Spinal cord (tissue), 10 donors: ENCODE measurements around the gene MSANTD3. TPM values are rescaled to one million over a fixed set of nuclear protein-coding genes. Genes with fewer than 3 reads are reported as not detected.

Source experiments
- DNase-seq, 6 donors: peaks; one replicate each; pipeline versions ENCODE4 v3.0.0 to v3.0.0-alpha.2; 2013 to 2015; ENCODE audit warnings: low spot score in 6 of 6, low read depth in 4 of 6
- H3K27ac ChIP-seq: one replicate; pipeline ENCODE4 v1.5.1; 2013; ENCODE audit warnings: low read depth, low read length, control low read depth
- H3K27me3 ChIP-seq: one replicate; pipeline ENCODE4 v1.6.1; 2013; ENCODE audit warnings: low read length; ENCODE audit not compliant: control insufficient read depth, insufficient read depth
- H3K36me3 ChIP-seq: one replicate; pipeline ENCODE4 v1.6.1; 2013; ENCODE audit warnings: low read length; ENCODE audit not compliant: control insufficient read depth, insufficient read depth
- H3K4me1 ChIP-seq: one replicate; pipeline ENCODE4 v1.6.1; 2013; ENCODE audit warnings: low read length; ENCODE audit not compliant: control insufficient read depth, insufficient read depth
- H3K4me3 ChIP-seq: one replicate; pipeline ENCODE4 v1.5.1; 2013; ENCODE audit warnings: low read depth, low read length, control low read depth
- H3K9me3 ChIP-seq: one replicate; pipeline ENCODE4 v1.6.1; 2013; ENCODE audit warnings: low read length; ENCODE audit not compliant: control insufficient read depth, insufficient read depth
- WGBS: methylation state at CpG from one replicate; pipeline ENCODE4 v1.1.5; 2013; ENCODE audit warnings: missing lambda C conversion rate; ENCODE audit not compliant: insufficient coverage; 5-methylcytosine and 5-hydroxymethylcytosine counted together
- polyA plus RNA-seq, 2 donors: library from polyadenylated mRNA; unstranded; fragments of 120-200 nt; gene quantifications; one replicate each; pipeline ENCODE4 v1.2.1, GENCODE V29; 2013; ENCODE audit not compliant: insufficient read length in 2 of 2
- total RNA-seq, 2 donors: library from RNA; depleted of rRNA in 1 of 2; stranded (reverse); fragments of 120-200 nt in 1 of 2; fragments of >200 nt in 1 of 2; gene quantifications; one replicate each; pipeline versions ENCODE4 v1.2.3 to v1.2.4, GENCODE V29; 2013 to 2014
- donor health status: healthy.

Gene MSANTD3
- total and polyA plus RNA-seq, 4 donors = 22.2 to 32.9 (median 31.5) TPM

DNA sequence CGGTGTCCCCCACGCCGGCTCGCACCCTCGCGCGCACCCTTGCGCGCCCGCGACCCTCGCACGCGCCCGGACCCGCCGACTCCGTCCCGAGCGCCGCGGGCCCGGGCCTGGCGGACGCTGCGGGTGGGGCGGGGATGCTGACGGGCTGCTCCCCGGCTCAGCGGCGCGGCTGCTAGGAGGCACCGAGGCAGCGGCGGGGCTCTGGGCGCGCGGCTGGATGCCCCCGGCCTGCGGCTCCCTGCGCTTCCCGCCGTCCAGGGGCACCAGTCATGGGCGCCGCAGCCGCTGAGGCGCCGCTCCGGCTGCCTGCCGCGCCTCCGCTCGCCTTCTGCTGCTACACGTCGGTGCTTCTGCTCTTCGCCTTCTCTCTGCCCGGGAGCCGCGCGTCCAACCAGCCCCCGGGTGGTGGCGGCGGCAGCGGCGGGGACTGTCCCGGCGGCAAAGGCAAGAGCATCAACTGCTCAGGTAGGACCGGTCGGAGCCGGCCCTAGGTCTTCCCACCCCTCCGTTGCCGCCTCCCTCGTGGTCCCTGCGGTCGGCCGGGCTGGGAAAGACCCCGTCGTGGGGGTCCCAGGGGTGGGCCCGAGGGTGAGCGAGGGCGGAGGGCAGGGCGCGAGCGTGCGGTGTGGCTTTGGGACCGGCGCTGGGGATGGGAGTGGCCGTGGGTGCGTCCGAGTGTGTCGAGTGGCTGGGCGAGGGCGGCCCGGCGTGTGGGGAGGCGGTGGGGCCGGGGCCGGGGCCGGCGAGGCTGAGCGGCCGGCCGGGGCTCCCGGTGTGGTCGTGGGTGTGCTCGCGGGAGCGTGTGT, 46.5 kb downstream of the MSANTD3 start:
- Histone ChIP-seq H3K4me1 (peaks cover 10% of the 10 kb centered on the region), H3K27ac (no peak overlapping the region), H3K36me3 (no peaks in the 10 kb centered on the region), H3K9me3 (no peaks in the 10 kb centered on the region), H3K27me3 (no peaks in the 10 kb centered on the region), H3K4me3 (peak overlapping the region; percentile 67)
- DNase-seq = peak in 1 of 6 donors; percentile 56
- WGBS = 0% methylated on average over 107 of the region's 108 CpGs

- no peak overlapping the region for H3K27ac ChIP-seq
- H3K4me3 ChIP-seq = peak overlapping the region; percentile 67
- H3K36me3 ChIP-seq = no peaks in the 10 kb centered on the region
- H3K4me1 ChIP-seq = peaks cover 10% of the 10 kb centered on the region
- peak in 4 of 6 donors; percentile 13 to 77 (median 46) for DNase-seq
- WGBS = 3% methylated on average over 22 of the region's 26 CpGs
- no peaks in the 10 kb centered on the region for H3K27me3 ChIP-seq
- H3K9me3 ChIP-seq = no peaks in the 10 kb centered on the region
These were observed 47.4 kb downstream of the MSANTD3 start for GRCh38 chr9:100474082-100474923.

DNA sequence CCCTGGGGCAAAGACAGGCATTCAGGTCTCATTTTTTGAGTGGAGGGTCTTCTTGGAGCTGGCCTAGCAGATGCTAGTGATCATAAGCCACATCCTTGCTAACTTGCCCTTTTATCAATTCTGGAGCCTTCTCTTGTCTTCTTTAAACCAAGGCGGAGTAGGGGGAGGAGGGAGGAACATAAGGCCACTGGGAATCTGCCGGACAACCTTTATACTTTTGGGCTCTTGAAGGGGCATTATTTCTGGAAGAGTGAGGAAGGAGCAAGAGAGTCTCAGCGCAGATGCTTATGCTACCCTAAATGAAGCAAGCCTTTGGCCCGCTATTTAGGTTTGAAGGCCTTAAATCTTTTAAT, 48.0 kb downstream of the MSANTD3 start:
- Histone ChIP-seq H3K4me3 (peak overlapping the region; percentile 67), H3K9me3 (no peaks in the 10 kb centered on the region), H3K27me3 (no peaks in the 10 kb centered on the region), H3K27ac (no peak overlapping the region), H3K4me1 (peaks cover 10% of the 10 kb centered on the region), H3K36me3 (no peaks in the 10 kb centered on the region)
- DNase-seq = no peak
- WGBS = 63% methylated on average over 2 of the region's 4 CpGs

DNA sequence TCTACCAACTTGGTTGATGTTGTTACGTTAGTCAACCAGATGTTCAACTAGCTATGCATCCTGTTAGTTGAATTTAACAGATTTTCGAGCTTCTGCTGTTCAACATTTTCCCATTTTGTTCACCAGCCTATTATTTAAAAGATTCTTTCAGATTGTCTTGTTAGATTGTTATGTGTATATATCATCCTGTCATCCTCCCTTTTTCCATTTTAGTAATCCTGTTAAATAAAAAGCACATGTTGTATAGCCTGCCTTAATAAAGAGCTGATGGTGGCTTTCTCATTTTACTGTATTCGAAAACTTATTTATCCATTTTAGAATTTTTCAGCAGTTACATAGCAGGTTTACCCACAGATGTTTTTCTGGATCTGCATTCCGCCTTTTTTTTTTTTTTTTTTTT, 50.3 kb downstream of the MSANTD3 start:
- no peaks in the 10 kb centered on the region for H3K9me3 ChIP-seq
- peaks cover 10% of the 10 kb centered on the region for H3K4me1 ChIP-seq
- no CpG with 5 or more reads among the region's 4 CpGs for WGBS
- H3K27ac ChIP-seq = no peak overlapping the region
- H3K36me3 ChIP-seq = no peaks in the 10 kb centered on the region
- H3K27me3 ChIP-seq = no peaks in the 10 kb centered on the region
- H3K4me3 ChIP-seq = no peak overlapping the region
- DNase-seq = no peak

DNA sequence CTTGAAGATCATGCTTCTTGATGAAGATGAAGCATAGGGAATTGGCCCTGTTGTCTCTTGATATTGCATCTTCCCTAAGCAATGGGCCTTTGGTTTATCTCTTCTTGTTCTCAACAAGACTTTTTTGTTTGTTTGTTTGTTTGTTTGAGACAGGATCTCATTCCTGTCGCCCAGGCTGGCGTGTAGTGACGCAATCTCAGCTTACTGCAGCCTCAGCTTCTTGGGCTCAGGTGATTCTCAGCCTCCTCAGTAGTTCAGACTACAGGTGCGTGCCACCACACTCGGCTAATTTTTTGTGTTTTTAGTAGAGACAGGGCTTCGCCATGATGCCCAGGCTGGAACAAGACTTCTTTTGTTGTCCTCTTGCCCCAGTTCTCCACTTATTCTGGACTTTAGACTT, 51.2 kb downstream of the MSANTD3 start:
- WGBS = 98% methylated on average over 5 of the region's 6 CpGs
- peaks cover 10% of the 10 kb centered on the region for H3K4me1 ChIP-seq
- H3K27me3 ChIP-seq = no peaks in the 10 kb centered on the region
- H3K27ac ChIP-seq = no peak overlapping the region
- no peak for DNase-seq
- H3K9me3 ChIP-seq = no peaks in the 10 kb centered on the region
- H3K4me3 ChIP-seq = no peak overlapping the region
- no peaks in the 10 kb centered on the region for H3K36me3 ChIP-seq

DNA sequence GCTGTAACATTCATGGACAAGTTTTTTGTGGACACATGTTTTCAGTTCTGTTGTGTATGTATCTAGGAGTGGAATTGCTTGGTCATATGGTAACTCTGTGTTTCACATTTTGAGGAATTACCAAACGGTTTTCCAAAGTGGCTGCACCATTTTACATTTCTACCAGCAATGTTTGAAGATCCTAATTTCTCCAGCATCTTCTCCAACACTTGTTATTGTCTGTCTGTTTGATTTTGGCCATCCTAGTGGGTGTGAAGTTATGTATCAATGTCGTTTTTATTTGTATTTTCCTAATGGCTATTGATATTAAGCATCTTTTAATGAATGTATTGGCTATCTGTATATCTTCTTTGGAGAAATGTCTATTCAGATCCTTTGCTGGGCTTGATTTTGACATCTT, 52.9 kb downstream of the MSANTD3 start:
- WGBS = no CpG with 5 or more reads among the region's 2 CpGs
- no peak overlapping the region for H3K27ac ChIP-seq
- H3K4me1 ChIP-seq = peaks cover under 1% of the 10 kb centered on the region

GRCh38 chr9:100485196-100485595, 58.3 kb downstream of the MSANTD3 start:
- H3K4me1 ChIP-seq = no peaks in the 10 kb centered on the region
- H3K27ac ChIP-seq = no peak overlapping the region

More for the DNA sequence above, 52.9 kb downstream of the MSANTD3 start:
- Histone ChIP-seq H3K9me3 (no peaks in the 10 kb centered on the region), H3K36me3 (no peaks in the 10 kb centered on the region), H3K4me3 (no peak overlapping the region), H3K27me3 (no peaks in the 10 kb centered on the region)
- no peak for DNase-seq

DNA sequence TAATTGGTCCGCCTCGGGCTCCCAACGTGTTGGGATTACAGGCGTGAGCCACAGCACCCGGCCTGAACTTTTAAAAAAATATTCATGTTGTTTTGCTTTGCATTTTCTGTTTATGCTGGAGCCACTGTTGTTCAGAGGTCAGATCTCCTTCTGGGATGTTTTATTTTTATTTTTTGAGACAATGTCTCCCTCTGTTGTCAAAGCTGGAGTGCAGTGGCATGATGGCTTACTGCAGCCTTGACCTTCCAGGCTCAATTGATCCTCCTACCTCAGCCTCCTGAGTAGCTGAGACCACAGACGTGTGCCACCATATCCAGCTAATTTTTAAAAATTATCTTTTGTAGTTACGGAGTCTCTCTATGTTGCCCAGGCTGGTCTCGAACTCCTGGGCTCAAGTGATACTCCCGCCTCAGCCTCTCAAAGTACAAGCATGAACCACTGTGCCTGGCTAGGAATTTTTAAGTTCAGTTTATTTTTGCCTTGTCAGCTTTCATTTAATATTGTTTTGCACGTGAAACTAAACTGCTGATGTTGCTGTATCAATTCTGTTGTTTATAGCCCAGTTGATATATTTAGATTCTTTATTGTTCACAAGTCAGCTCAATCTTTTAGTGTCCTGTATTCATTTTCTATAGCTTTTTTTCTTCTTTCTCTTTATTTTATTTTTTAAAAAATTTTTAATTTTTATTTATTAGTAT, 59.7 kb downstream of the MSANTD3 start:
- Histone ChIP-seq H3K9me3 (no peaks in the 10 kb centered on the region), H3K27ac (no peak overlapping the region), H3K36me3 (no peaks in the 10 kb centered on the region), H3K27me3 (no peaks in the 10 kb centered on the region), H3K4me3 (no peak overlapping the region), H3K4me1 (no peaks in the 10 kb centered on the region)
- 100% methylated on average over 7 of the region's 10 CpGs for WGBS
- DNase-seq = no peak

More at GRCh38 chr9:100485196-100485595, 58.3 kb downstream of the MSANTD3 start:
- Histone ChIP-seq H3K4me3 (no peak overlapping the region), H3K27me3 (no peaks in the 10 kb centered on the region), H3K36me3 (no peaks in the 10 kb centered on the region), H3K9me3 (no peaks in the 10 kb centered on the region)
- DNase-seq = no peak
- no CpG with 5 or more reads among the region's 1 CpG for WGBS

GRCh38 chr9:100488177-100488576, 61.2 kb downstream of the MSANTD3 start:
- WGBS = no CpG with 5 or more reads among the region's 1 CpG
- Histone ChIP-seq H3K4me1 (no peaks in the 10 kb centered on the region), H3K9me3 (no peaks in the 10 kb centered on the region), H3K27ac (no peak overlapping the region), H3K36me3 (no peaks in the 10 kb centered on the region), H3K27me3 (no peaks in the 10 kb centered on the region), H3K4me3 (no peak overlapping the region)
- no peak for DNase-seq
